OCI-LY3 (cell line): ENCODE measurements around the gene STRC.
"Not testable (repeated sequence)": the region's sequence is repeated elsewhere in the genome, so short reads cannot be mapped to it uniquely, and the experiment has no call there.

Source experiments
- EZH2phosphoT487 ChIP-seq: fragments of 200-600 bp; shearing (Covaris generic); IDR thresholded peaks from 2 replicates; pipeline ENCODE4 v1.6.1; 2018; ENCODE audit warnings: antibody characterized with exemption, mixed run types, low read depth
- TF ChIP-seq, protein P1 (sequence below): fragments of 200-600, 300-600 bp; sonication (generic); IDR thresholded peaks from 2 replicates; pipeline ENCODE4 v1.5.1; 2014; ENCODE audit warnings: antibody characterized with exemption, low read length, low read depth

DNA sequence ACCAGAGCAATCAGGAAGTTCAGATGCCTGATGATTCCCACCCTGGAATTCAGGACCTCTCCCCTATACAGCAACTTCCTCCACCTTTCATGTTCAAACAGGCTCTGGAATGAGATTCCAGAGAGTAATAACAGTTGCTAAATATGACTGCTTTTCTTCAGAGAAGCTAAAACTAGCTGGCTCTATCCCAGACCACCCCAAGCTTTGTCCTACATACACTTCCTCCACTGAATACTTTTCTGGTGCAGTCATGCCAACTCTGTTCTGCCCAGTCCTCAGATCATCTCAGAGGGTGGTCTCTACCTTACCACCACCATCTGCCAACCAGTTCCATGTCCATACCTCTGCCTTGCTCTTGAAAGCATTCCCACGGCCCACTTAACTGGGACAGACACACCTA is 47.6 kb upstream of the STRC start:
- TF ChIP-seq, protein P1, sequence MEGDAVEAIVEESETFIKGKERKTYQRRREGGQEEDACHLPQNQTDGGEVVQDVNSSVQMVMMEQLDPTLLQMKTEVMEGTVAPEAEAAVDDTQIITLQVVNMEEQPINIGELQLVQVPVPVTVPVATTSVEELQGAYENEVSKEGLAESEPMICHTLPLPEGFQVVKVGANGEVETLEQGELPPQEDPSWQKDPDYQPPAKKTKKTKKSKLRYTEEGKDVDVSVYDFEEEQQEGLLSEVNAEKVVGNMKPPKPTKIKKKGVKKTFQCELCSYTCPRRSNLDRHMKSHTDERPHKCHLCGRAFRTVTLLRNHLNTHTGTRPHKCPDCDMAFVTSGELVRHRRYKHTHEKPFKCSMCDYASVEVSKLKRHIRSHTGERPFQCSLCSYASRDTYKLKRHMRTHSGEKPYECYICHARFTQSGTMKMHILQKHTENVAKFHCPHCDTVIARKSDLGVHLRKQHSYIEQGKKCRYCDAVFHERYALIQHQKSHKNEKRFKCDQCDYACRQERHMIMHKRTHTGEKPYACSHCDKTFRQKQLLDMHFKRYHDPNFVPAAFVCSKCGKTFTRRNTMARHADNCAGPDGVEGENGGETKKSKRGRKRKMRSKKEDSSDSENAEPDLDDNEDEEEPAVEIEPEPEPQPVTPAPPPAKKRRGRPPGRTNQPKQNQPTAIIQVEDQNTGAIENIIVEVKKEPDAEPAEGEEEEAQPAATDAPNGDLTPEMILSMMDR, result not testable (repeated sequence)
- TF ChIP-seq EZH2phosphoT487, result not testable (repeated sequence)
